ENCODE results near the gene TCL1B.
"Not testable (repeated sequence)": the region's sequence is repeated elsewhere in the genome, so short reads cannot be mapped to it uniquely, and the experiment has no call there.

TCL1B gene

DNA sequence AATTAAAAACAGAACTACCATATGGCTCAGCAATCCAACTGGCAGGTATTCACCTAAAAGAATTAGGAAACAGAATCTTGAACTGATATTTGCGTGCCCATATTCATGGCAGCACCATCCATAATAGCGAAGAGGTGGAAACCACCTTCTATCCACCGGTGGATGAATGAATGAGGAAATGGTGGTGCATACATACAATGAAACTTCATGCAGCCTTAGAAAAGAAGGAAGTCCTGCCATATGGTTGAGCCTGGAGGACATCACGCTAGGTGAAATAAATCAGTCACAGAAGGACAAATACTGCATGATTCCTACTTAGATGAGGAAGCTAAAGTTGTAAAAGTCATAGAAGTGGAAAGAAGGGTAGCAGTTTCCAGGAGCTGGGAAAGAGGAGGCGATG is 21.1 kb downstream of the TCL1B start:
- no peak for DNase-seq

DNA sequence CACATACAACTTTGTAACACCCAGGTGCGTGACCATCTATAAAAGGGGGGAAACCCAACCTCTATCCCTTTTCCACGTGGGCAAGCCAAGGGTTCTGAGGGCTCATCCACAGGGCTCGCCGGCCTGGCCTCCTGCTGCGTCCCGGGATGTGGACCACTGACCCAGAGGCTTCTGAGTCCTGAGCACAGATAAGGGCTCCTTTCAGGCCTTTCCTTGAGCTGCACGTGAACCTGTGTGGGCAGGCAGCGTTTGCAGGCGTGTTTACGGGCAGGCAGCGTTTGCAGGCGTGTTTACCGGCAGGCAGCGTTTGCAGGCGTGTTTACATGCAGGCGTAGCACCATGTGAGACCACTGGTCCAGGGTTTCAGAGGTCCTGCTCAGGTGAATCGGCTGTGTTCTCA is 23.9 kb downstream of the TCL1B start:
- no peak for DNase-seq

DNA sequence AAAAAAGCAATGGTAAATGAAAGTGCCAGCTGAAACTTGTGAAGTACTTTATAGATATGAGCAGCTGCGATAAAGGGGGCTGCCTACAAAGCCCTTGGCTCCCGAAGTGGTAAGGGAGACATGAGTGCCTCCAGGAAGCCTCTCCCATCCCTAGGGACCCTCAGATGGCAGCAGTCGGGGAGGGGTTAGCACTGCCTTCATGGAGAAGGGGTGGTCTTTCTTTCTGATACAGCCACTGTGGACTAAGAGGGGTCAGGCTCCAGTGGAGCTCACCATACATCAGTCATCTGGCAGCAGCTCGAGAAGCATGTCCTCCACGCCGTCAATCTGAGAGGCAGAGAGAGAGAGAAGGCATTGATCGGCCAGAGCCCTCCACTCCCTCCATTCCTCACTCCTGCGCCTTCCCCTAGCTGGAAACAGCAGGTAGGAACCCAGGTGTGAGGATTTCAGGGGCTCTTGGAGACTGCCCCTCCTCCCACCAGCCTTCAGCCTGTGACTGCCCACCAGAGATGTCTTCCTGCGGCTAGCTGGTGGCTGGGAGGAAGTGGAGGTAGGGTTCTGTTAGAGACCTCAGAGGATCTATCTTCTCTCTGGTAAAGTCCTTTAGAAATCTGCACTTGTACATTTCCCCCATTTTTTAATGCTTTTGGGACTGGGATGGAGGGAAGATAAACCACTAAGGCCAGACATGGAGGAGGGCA is 25.4 kb downstream of the TCL1B start:
- DNase-seq = no peak

DNA sequence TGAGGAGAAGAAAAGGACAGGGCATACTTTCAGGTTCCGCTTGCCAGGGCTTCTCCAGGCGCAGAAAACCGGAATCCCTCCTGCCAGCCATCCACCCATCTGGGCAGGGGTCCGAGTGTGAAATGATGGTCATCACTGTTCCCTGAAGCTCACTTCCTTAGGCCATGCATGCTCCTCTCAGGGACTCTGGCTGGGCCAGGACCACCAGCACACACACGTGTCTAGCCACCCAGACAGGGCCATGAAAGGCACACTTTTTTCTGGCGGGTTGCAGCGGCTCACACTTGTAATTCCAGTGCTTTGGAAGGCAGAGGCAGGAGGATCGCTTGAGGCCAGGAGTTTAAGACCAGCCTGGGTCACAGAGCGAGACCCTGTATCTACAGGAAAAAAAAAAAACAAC is 26.2 kb downstream of the TCL1B start:
- no peak for DNase-seq

DNA sequence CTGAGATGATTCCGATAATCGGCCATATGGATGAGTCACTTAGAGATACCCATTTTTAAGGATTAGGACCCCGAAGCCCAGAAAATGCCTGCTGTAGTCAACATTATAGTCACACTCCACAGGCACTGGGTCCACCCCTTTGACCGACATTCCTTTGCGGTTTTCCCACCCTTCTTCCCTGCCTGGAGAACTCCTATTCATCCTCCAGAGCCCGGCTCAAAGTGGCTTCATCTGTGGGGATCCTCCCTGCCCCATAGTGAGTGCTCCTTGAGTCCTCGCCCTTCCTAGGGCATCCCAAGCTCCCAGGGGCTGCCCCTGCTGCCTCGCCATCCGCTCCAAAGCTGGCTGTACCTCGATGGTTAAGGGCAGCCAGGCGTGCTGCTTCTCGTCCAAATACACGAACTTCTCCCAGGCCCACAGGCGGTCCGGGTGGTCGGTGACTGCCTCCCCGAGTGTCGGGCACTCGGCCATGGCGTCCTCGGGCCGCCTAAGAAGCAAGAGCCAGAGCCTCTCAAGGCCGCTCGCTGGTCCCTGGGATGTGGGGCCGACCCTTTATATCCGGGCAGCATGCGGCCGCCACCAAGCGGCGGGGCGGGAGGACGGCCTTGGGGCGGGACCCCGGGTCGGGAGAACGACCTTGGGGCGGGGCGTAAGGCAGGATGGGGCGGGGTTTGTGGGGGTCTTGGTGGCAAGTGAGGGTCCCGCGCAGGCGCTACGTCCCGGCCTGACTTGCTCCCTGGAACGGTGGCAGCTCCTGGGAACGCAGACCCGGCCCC is 27.6 kb downstream of the TCL1B start, which contains the start of gene TCL1A:
TCL1A (minus strand) TSS at position 530 of the 776 bp plus-strand sequence; CDS start at position 471, 59 bp downstream.
- DNase-seq = no peak

DNA sequence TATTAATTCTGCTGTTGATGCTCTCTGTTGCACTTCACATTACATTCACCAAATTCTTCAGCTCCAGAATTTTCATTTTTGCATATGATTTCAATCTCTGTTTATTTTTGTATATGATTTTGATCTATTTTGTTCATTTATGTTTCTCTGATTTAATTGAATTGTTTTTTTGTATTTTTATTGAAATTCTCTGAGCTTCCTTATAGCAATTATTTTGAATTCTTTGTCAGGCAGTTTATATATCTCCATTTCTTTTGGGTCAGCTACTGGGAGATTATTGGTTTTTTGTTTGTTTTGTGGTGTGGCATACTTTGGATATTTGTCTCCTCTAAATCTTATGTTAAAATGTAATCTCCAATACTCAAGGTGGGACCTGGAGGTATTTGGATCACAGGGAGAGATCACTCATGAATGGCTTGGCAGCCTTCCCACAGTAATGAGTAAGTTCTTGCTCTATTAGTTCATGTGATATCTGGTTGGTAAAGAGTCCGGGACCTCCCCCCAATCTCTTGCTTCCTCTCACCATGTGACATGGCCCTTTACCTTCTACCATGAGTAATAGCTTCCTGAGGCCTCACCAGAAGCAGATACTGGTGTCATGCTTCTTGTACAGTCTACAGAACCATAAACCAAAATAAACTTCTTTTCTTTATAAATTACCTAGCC is 36.4 kb downstream of the TCL1B start:
- DNase-seq = no peak

DNA sequence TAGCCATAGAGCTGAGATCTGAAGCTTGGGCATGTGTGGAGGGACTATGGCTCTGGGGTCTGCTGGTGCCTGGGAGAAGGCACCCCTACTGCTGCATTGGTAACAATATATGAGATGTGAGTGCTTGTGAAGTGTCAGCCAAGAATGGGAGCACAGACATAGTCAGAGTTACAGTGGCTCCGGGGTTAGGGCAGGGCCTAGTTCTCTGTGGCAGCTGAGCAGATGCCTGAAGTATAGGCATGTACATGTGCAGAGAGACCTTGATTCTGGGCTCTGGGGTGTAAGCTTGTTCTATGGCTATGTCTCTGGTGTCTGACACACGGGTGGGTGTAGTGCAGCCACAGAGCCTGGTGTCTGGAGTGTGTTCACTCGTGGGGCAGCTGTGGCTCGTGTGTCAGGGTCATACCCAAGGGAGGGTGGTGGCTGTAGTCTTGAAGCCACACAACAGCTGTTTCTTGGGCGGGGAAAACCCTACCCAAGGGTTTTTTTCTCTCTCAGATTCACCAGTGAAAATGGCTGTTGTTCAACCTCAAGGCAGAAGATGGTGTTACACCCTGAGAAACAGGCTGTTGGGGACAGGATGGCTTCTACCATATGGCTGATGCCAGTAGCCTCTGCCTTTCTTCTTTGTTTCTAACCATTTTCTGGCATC is 39.6 kb downstream of the TCL1B start:
- DNase-seq = no peak

DNA sequence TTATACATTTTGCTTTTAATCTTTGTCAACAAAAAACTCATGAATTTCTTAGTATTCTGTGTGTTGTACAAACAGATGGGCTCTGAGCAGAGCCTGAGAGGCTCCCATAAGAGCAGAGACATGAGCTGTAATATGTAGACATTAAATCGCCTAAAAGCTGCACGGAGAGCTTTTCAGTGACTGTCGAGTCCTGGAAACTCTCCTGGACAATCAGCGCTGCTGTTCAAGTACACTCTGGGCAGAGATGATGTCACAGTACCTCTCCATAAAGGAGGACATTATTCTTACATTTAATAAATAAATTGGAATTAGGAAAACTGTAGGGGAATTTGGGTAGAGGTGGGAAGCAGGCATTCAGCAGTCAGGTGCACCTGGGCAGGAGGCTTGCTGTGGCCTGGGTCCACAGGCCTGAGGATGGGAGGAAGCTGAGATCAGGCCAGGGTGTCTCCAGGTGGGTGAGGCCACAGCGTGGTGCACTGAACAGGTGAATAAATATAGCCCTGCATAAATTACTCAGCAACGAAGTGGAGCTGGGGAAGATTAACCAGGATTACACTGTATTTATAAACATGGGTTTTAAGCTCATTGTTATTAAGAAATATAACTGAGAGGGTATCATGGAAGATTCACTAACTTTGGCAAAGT is 41.0 kb downstream of the TCL1B start:
- no peak for DNase-seq

DNA sequence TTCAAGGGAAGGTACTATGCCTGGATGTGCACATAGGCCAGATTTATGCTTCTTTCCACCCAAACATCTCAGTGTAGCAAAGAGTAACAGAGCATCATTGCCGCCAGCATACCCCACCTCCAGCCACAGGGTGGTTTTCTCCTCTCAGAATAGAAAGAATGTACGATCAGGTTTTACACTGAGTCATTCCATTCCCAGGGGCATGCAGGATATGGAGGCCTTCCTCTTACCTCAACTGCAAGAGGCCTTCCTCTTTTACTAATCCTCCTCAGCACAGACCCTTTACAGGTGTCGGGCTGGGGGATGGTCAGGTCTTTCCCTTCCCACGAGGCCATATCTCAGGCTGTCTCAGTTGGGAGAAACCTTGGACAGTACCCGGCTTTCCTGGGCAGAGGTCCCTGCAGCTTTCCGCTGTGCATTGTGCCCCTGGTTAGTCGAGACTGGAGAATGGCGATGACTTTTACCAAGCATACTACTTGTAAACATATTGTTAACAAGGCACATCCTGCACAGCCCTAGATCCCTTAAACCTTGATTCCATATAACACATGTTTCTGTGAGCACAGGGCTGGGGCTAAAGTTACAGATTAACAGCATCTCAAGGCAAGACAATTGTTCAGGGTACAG is 43.3 kb downstream of the TCL1B start:
- not testable (repeated sequence) for DNase-seq

DNA sequence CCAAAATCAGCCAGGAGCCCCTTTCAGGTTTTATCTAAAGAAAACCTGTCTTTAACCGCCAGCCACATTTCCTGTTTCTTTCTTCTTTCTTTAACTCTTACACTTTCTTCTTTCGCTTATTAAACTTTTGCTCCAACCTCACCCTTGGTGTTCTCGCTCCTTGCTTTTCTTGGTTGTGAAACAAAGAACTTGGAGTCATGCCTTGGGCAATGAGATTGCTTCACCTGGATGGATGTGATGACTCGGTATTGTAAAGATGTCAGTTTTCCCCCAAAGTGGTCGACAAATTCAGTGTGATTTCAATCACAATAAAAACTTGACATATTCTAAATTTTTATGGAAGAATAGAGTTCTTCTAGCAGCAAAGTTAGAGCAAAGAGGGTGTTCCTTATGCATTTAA is 43.9 kb downstream of the TCL1B start:
- no peak for DNase-seq

DNA sequence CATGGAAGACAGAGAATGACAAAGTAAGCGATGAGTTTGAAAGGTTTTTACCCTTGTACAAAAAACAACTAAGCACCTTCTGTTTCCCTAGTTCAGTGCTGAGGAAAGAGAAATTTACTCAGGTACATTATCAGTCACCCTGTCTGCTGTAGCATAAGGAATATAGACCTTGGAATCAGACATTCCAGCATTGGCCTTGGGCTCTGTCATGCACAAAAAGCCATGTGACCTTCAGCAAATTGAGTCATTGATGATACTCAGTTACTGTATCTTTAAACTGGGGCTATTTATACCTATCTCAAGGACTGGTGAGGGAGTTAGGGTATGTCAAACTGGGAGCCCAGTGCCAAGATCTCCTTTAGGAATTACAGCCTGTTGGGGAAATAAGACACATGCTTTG is 47.0 kb downstream of the TCL1B start:
- no peak for DNase-seq

DNA sequence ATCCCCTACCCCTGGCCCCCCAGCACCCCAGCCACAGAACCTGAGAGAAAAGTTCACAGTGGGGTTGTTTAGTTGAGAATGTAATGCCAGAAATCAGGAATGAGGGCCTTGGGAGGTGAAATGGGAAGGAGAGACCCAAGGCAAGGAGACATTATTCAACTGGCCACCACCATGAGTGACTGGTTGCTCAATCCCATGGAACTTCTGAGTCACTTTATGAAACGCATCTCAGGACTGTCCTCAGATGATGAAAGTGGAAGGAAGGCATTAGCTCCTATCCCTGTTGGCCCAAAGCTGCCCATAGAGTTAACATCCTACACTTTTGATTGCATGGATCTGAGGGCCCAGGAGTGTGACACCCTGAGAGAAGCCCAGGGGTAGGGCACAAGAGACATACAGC is 53.1 kb downstream of the TCL1B start:
- DNase-seq = no peak

DNA sequence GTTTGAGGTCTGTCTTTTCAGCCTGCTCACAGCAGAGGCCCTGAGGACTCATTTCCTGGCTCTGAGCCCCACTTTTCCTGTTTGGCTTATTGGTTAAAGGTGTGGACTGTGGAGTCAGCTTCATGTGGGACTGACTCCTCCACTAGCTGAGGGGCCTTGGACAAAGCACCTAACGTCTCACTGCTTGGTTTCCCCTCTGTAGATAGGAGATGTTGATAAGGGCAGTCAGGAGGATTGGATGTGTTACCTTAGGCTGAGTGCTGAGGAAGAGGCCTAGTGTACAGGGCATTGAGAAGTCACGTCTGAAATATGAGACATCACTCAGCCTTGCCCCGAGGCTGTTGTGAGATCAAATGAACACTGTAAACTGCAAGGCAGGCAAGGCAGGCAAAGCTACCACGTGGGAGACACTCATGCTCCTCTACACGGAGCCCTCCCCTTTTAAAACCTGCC is 54.8 kb downstream of the TCL1B start:
- DNase-seq = no peak

DNA sequence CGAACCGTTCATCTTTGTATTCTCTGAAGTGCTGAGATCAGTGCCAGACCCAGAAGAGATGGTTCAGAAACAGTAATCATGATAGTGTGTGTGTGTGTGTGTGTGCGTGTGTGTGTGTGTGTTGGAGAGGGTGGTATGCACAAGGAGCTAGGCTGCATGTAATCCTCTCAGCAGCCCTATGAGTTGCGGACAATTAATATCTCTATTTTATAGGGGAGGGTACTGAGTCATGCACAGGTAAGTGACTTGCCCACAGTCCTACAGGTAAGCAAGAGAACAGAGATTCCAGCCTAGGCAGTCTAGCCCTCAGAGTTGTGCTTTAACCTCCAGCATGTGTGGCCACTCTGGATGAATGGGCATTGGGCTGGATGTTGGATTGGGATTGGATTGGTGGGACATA is 55.6 kb downstream of the TCL1B start:
- DNase-seq = no peak
